Effector memory CD8-positive, alpha-beta T cell (primary cell): ENCODE data around the gene A1BG.

Experiments
- ATAC-seq: fragments of 150-1000 bp; cut with Tn5 transposase; replicated peaks from 2 replicates; pipeline ENCODE4 v1.10.0; 2021; ENCODE audit warnings: mild to moderate bottlenecking, moderate library complexity
- DNase-seq, 3 experiments: peaks; one replicate each; pipeline ENCODE4 v3.0.0; 2021
- H3K27ac Mint-ChIP-seq, 2 donors: one replicate each; pipeline ENCODE4 v1.8.0; 2022; ENCODE audit warnings: mild to moderate bottlenecking in 2 of 2, mixed read lengths in 2 of 2, moderate library complexity in 2 of 2
- H3K27me3 Mint-ChIP-seq, 2 donors: one replicate each; pipeline ENCODE4 v1.8.0; 2022; ENCODE audit warnings: mixed read lengths in 2 of 2
- H3K36me3 Mint-ChIP-seq: one replicate; pipeline ENCODE4 v1.8.0; 2022; ENCODE audit warnings: mild to moderate bottlenecking, moderate library complexity, mixed read lengths; ENCODE audit not compliant: insufficient read depth
- H3K4me1 Mint-ChIP-seq, 2 donors: one replicate each; pipeline ENCODE4 v1.8.0; 2022; ENCODE audit warnings: low read depth in 2 of 2, mixed read lengths in 2 of 2
- H3K4me3 Mint-ChIP-seq, 2 donors: one replicate each; pipeline ENCODE4 v1.8.0; 2022; ENCODE audit warnings: mild to moderate bottlenecking in 2 of 2, mixed read lengths in 2 of 2, moderate library complexity in 2 of 2
- H3K9me3 Mint-ChIP-seq, 2 donors: one replicate each; pipeline ENCODE4 v1.8.0; 2022; ENCODE audit warnings: mixed read lengths in 2 of 2

A1BG gene

DNA sequence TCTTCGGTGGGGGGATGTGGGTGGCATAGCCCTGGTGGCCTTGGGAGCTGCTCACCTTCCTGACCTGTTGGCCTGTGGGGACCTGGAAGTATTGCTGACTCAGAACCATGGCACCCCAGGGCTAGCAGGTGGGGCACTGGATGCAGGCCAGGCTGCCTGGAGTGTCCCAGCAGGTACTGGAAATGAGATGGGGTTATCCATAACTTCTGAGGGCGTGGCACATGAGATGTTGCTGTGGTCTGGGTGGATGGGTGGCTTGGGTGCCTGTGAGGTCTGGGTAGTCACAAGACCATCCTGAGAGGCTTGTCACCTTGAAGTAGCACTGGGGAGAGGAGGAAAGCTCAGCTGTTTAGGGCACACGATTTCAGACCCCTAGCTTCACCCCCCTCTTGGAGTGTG, 41.5 kb upstream of the A1BG start:
- DNase-seq (no peak), ATAC-seq (no peak)
- Mint-ChIP-seq H3K27ac (no peak overlapping the region), H3K4me1 (peaks cover 4 to 6% of the 10 kb centered on the region in 2 donors), H3K27me3 (peaks cover 0 to 20% of the 10 kb centered on the region in 2 donors), H3K36me3 (peaks cover 64% of the 10 kb centered on the region), H3K9me3 (no peaks in the 10 kb centered on the region), H3K4me3 (no peak overlapping the region)

DNA sequence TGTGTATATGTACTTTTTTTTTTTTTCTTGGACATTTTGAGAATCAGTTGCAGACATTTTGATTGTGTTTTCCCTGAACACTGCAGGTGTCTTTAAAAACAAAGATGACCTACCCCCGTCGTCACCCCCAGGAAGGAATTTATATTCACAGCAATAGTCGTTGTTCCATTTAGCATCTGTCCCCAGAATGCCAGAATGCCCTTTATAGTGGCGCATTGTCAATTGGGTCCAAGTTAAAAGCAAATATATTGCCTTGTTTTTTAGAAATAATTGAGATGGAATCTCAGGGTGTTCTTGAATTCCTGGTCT, 40.4 kb upstream of the A1BG start:
- DNase-seq (no peak), ATAC-seq (no peak)
- no peak overlapping the region for H3K27ac Mint-ChIP-seq
- peaks cover 6 to 10% of the 10 kb centered on the region in 2 donors for H3K4me1 Mint-ChIP-seq
- no peaks in the 10 kb centered on the region for H3K9me3 Mint-ChIP-seq
- H3K36me3 Mint-ChIP-seq = peaks cover 76% of the 10 kb centered on the region
- H3K27me3 Mint-ChIP-seq = peaks cover 0 to 20% of the 10 kb centered on the region in 2 donors
- no peak overlapping the region for H3K4me3 Mint-ChIP-seq

DNA sequence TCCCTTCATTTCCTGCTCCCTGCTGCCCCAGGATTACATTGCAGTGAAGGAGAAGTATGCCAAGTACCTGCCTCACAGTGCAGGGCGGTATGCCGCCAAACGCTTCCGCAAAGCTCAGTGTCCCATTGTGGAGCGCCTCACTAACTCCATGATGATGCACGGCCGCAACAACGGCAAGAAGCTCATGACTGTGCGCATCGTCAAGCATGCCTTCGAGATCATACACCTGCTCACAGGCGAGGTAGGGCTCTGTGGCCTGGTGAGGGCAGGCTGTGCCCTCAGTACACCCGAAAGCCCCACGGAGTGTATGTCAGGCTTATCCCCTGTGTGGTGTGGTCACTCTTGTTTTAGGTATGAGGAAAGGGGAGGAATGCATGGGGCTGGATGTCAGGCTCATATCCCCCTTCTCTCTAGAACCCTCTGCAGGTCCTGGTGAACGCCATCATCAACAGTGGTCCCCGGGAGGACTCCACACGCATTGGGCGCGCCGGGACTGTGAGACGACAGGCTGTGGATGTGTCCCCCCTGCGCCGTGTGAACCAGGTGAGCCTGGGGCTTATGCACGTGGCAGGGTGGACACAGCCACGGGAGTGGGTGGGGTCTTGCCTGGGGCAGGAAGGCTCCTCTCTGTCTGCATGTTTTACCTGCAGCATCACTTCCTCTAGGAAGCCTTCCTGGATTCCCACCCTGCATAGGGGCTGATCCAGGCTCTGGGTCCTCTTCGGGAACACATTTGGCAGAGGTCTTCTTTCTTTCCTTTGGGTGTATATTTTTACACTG, 39.8 kb upstream of the A1BG start:
- H3K36me3 Mint-ChIP-seq = peaks cover 80% of the 10 kb centered on the region
- ATAC-seq = no peak

DNA sequence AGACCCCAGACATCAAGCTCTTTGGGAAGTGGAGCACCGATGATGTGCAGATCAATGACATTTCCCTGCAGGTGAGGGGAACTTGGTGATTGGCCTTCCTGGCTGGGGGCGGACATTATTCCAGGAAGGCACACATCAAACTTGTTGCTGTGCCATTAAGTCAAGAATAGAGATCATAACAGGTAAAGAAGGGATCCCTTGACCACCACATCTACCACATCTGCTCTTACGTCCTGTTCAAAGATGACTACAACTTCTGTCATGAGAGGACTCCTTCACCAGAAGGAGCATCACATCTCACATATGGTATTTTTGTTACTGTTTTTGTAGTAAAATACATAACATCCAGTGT, 34.9 kb upstream of the A1BG start:
- no peaks in the 10 kb centered on the region for H3K9me3 Mint-ChIP-seq
- peaks cover 81% of the 10 kb centered on the region for H3K36me3 Mint-ChIP-seq
- no peak for DNase-seq
- H3K27me3 Mint-ChIP-seq = no peaks in the 10 kb centered on the region
- H3K4me3 Mint-ChIP-seq = peak overlapping the region; percentile 92 to 93
- ATAC-seq = no peak
- peaks cover 26 to 32% of the 10 kb centered on the region in 2 donors for H3K4me1 Mint-ChIP-seq
- peak overlapping the region; percentile 97 to 98 for H3K27ac Mint-ChIP-seq

More for the DNA sequence above, 39.8 kb upstream of the A1BG start:
- Mint-ChIP-seq H3K27me3 (peaks cover 0 to 17% of the 10 kb centered on the region in 2 donors), H3K4me1 (peaks cover 8 to 11% of the 10 kb centered on the region in 2 donors), H3K27ac (no peak overlapping the region), H3K4me3 (no peak overlapping the region), H3K9me3 (no peaks in the 10 kb centered on the region)
- no peak for DNase-seq

DNA sequence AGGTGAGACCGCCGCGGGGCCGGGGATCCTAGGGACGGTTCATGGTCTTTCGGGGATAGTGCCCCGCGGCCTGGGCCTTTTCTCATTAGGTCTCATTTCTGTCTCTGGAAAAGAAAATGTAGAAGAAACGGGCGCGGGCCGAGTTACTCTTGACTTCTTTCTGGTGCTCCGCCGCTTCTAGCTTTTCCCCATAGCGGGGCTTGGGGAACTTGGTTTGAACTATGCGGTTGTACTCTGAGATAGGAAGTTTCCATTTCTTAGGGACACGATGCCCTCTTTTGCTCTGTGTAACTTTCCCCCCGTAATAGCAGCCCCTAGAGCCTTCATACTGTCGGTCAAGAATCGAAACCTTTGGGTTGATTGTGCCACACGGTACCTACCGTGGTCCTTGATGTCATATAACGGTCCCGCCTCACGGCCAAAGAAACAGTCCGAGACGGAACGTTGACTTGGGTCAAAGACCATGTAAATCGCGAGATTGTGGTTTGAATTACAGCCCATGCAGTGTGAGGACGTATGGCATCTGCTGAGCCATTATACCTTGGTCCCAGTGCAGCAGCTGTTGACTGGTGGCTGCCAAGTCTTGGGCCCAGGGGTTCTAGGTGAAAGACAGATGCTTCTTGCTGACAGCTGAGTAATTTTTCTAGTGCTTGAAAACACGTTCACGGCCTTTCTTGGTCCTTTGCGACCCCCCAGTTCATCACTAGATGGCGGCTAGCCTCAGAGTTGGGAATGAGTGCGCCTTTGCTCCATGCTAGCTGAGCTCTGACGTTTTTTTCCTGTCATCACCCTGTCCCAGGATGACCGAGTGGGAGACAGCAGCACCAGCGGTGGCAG, 34.3 kb upstream of the A1BG start:
- DNase-seq = no peak
- H3K4me3 Mint-ChIP-seq = peak overlapping the region; percentile 92 to 93
- ATAC-seq = no peak
- no peaks in the 10 kb centered on the region for H3K27me3 Mint-ChIP-seq
- peaks cover 80% of the 10 kb centered on the region for H3K36me3 Mint-ChIP-seq
- no peaks in the 10 kb centered on the region for H3K9me3 Mint-ChIP-seq
- peak overlapping the region; percentile 97 to 98 for H3K27ac Mint-ChIP-seq
- H3K4me1 Mint-ChIP-seq = peaks cover 22 to 28% of the 10 kb centered on the region in 2 donors

DNA sequence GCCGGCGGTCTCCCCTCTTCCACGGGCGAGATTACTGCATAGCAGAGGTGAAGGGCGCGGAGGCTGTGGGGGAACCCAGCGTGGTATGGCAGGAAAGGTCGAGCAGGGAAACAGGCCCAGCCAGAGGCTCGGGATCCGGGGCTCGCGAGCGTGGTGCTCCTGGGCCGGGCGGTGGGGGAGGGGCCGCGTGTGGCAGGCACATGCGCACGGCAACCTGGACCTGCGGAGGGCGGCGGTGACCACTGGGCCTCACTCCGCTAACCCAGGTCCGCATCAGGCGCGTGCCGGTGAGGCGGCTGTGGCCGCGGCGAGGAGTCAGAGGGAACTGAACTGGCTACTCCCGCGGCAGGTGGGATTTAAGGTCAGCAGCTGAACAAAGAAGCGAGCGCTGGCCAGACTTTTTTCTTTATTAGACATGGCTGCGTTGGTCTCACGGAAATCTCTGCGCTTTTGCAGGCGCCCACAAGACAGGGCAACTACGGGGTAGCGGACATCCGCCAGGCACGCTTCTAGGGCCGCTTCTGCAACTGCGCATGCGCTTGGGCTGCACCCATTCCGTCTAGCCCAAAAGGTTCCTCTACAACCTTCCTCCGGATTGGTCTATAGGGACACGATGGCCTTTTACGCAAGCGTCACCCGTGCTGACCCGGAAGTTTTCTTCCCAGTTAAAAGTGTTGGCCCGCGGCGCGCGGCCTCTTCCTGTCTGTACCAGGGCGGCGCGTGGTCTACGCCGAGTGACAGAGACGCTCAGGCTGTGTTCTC, 33.5 kb upstream of the A1BG start, which contains the start of gene RPS5:
Gene RPS5, plus strand, starts transcription at position 694 of the 762 bp plus-strand sequence. CDS start 869 bp downstream, outside the sequence.
- Mint-ChIP-seq H3K9me3 (no peaks in the 10 kb centered on the region), H3K27ac (peak within 1 kb of the TSS; percentile 97 to 98), H3K4me3 (peak within 1 kb of the TSS; percentile 92 to 93), H3K4me1 (peaks cover 26 to 33% of the 10 kb centered on the region in 2 donors), H3K36me3 (peaks cover 78% of the 10 kb centered on the region), H3K27me3 (no peaks in the 10 kb centered on the region)
- peak; percentile 90 for ATAC-seq
- peak; percentile 91 to 92 (median 91) for DNase-seq

DNA sequence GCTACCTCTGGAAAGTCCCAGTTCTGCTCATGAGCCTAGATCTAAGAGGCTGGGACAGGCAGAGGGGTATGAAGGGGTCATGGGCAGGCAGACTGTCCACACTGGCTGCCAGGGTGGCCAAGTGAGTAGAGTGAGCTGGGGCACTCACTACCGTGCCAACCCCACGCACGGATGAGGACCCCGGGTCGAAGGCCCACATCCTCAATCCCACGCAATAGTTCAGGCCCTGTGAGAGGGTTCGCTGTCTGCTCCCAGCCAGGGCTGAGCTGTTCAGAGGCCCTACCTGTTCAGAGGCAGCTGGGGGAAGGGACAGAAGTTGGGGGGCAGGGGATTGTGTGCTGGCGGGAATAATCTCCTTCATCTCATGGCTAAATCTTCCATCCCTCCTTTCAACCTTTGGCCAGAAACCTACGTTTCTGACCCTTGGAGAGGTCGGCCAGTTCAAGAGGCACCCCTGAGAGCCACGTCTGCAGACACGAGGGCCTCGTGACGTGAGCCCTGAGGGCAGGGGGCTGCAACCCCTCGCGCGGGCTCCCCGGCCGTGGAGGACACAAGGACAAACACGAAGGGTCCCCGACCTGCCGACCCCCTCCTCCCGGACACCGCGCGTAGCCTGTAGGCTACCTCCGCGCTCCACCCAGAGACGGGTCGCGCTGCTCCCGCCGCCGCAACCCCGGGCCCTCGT, 32.7 kb upstream of the A1BG start:
- Mint-ChIP-seq H3K27ac (peak overlapping the region; percentile 97 to 98), H3K36me3 (peaks cover 75% of the 10 kb centered on the region), H3K27me3 (no peaks in the 10 kb centered on the region), H3K9me3 (no peaks in the 10 kb centered on the region), H3K4me1 (peaks cover 26 to 33% of the 10 kb centered on the region in 2 donors), H3K4me3 (peak overlapping the region; percentile 92 to 93)
- ATAC-seq = no peak
- DNase-seq = no peak

DNA sequence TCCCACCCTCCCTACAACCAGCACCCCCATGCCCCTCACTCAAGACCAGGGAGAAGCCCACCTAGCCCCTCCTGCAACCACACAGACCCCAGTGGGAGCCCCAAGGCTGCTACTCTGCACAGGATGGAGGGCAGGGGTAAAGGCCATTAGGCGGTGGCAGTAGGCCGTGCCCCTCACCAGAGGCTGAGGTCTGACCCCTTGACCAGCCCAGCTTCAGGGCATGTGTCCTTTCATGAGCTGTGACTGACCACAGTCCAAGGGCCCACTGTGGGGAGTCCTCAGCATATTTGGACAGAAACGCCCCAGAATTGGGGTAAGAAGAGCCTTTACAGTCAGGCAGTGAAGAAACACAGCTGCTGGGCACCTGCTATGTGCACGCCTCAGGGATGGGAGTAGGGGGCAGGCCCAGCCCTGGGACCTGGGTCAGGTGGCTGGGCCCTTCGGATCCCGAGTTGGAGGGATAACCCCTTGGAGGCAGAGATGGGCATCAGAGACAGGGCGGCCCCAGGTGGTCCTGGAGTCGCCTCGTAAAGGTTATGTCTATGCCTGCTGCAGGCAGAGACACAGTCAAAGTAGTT, 32.1 kb upstream of the A1BG start:
- ATAC-seq (no peak), DNase-seq (no peak)
- Mint-ChIP-seq H3K36me3 (peaks cover 75% of the 10 kb centered on the region), H3K9me3 (no peaks in the 10 kb centered on the region), H3K27me3 (no peaks in the 10 kb centered on the region), H3K4me1 (peaks cover 24 to 33% of the 10 kb centered on the region in 2 donors), H3K27ac (peak overlapping the region; percentile 97 to 98), H3K4me3 (peak overlapping the region; percentile 92 to 93)

DNA sequence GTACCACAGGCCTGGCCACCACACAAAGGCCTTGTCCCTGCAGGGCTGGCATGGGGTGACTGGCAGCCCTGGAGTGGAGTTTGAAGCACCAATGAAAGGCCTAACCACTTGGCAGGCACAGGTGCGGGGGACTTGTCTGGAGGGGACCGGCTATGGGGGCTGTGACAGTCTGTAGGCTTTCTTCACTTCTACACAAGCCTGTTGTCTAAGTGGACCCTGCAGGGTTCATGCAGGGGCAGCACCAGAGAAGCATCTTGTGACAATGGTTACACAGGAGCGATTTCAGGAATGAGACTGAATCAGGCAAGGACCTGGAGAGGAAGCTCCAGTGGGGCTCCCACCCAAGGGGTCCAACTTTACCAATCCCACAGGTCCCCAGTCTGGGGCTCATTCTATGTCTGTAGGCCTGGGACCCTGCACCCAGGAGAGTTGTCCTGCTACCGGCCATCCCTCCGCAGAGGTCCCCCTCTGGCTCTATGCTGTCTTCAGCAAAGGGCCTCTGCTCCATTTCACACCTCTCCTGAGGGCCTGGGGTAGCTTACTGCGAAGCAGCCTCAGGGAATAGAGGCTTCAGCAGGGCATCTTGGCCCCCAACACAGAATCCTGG, 29.8 kb upstream of the A1BG start:
- DNase-seq = no peak
- no peaks in the 10 kb centered on the region for H3K27me3 Mint-ChIP-seq
- peaks cover 55% of the 10 kb centered on the region for H3K36me3 Mint-ChIP-seq
- peaks cover 33 to 36% of the 10 kb centered on the region in 2 donors for H3K4me1 Mint-ChIP-seq
- no peaks in the 10 kb centered on the region for H3K9me3 Mint-ChIP-seq
- H3K4me3 Mint-ChIP-seq = peak overlapping the region; percentile 83 to 93
- no peak for ATAC-seq
- H3K27ac Mint-ChIP-seq = peak overlapping the region; percentile 62 to 88

DNA sequence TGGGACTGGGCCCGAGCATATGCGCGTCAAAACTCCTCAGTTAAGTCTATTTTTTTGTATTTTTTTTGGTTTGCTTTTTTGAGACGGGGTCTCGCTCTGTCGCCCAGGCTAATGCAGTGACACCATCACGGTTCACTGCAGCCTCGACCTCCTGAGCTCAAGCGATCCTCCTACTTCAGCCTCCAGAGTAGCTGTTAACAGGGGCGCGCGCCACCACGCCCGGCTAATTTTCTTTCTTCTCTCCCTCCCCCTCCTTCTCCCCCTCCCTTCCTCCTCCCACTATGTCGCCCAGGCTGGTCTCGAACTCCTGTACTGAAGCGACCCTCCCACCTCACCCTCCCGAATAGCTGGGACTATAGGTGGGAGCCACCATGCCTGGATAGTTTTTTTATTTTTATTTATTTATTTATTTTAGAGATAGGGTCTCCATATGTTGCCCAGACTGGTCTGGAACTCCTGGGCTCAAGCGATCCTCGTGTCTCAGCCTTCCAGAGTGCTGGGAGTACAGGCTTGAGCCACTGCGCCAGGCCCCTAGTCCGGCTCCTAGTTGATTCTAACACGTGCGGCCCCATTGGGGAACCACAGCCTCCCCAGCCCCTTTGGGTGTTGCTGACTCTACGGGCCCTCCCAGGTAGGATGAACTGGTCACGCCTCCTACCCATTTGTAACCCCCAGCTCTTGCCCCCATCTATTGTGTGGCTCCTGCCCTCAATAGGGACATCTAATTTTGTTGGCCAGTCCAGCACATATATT, 28.3 kb upstream of the A1BG start:
- ATAC-seq (no peak), DNase-seq (no peak)
- peak overlapping the region; percentile 88 to 97 for H3K27ac Mint-ChIP-seq
- no peaks in the 10 kb centered on the region for H3K27me3 Mint-ChIP-seq
- H3K36me3 Mint-ChIP-seq = peaks cover 40% of the 10 kb centered on the region
- peak overlapping the region; percentile 83 to 93 for H3K4me3 Mint-ChIP-seq
- no peaks in the 10 kb centered on the region for H3K9me3 Mint-ChIP-seq
- peaks cover 25 to 26% of the 10 kb centered on the region in 2 donors for H3K4me1 Mint-ChIP-seq

DNA sequence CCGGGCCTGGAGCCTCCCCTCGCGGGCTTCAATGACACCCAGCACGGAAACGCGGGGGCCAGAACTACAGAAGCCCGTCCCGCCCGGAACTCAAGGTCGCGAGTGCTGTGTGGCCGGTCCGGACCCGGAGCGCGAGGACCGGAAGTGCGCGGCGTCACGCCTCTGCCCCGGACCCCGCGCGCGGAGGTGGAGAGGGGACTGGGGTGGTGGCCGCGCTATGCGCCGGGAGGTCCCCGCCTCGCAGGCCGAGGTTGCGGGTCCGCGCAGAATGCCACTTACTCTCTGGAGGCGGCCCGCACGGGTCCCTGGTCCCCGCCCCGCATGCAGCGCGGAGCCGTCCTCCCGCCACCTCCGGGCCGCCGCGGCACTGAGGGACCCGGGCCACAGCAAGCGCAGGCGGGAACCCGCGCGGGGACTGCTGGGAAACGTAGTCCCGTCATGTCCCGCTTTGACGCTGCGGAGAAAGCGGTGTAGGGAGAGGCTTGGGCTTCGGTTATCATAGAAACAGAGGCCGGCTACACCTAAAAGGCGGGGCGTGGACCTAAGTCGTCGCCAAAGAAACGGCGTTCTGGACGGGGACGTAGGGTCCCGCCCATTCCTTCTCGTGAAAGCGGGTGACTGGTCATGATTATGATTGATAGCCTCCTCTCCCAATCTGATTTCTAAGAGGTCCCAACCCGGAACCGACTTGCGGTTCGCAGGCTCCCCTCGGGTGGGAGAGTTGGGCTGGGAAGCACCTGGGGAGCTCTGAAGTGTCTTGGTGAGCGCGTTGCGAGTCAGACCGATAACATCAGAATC, 27.6 kb upstream of the A1BG start, which contains the start of gene ZNF837:
Gene ZNF837, minus strand, starts transcription at position 369 of the 798 bp plus-strand sequence. CDS start 11,698 bp downstream, outside the sequence.
- Mint-ChIP-seq H3K36me3 (peaks cover 32% of the 10 kb centered on the region), H3K27ac (peak within 1 kb of the TSS; percentile 88 to 97), H3K27me3 (no peaks in the 10 kb centered on the region), H3K4me1 (peaks cover 20 to 21% of the 10 kb centered on the region in 2 donors), H3K4me3 (peak within 1 kb of the TSS; percentile 83 to 93), H3K9me3 (no peaks in the 10 kb centered on the region)
- ATAC-seq (peak; percentile 82), DNase-seq (peak; percentile 96 to 97 (median 97))
